ENCODE measurements around the gene GALE.
"Not testable (repeated sequence)": the region's sequence is repeated elsewhere in the genome, so short reads cannot be mapped to it uniquely, and the experiment has no call there.

GALE gene

DNA sequence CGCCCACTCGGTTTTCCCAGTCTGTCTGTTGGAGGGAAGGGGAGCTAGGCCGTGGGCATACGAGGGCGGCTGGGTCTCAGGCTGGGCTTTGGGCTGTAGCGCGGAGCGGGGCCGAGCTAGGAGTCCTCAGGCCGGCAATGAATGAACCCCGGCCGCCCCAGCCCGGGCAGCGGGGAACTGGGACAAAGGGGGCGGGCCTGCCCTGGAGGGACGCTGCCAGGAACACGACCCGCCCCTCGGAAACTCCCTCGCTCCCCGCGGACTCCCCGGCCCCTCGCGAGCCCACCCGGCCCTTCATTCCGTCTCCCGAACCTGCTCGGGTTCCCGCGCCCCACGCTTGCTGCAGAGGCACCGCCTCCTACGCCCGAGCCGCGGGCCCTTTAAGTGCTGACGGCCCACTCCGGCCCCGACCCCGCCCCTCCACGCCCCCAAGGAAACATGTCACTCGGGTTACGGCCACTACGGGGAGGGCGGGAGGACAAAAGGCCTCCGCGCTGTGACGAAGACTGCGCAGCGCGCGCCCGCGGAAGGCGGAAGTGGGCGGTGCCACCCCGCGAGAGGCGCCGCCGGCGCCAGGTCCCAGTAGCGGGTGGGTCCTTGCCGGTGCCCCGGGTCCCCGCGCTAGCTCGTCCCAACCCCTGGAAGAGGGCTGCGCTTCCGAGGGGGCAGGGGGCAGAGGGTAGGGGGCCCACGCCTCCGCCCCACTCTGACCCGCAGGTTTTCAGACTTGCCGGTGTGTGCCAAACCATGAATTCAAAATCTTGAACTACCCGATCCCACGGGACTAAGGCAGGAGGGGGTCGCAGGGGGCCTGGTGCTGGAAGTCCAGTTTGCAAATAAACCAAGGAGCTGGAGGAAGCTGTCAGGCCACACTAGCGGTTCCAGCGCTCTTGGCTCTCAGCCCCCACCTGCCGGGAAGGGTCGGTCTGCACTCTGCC, at the start of gene GALE:
GALE (minus strand) TSS at position 355 of the 938 bp plus-strand sequence. CDS start 1,747 bp downstream, outside the sequence.
- peak; percentile 92 for DNase-seq (ENCODE audit: low spot score)

DNA sequence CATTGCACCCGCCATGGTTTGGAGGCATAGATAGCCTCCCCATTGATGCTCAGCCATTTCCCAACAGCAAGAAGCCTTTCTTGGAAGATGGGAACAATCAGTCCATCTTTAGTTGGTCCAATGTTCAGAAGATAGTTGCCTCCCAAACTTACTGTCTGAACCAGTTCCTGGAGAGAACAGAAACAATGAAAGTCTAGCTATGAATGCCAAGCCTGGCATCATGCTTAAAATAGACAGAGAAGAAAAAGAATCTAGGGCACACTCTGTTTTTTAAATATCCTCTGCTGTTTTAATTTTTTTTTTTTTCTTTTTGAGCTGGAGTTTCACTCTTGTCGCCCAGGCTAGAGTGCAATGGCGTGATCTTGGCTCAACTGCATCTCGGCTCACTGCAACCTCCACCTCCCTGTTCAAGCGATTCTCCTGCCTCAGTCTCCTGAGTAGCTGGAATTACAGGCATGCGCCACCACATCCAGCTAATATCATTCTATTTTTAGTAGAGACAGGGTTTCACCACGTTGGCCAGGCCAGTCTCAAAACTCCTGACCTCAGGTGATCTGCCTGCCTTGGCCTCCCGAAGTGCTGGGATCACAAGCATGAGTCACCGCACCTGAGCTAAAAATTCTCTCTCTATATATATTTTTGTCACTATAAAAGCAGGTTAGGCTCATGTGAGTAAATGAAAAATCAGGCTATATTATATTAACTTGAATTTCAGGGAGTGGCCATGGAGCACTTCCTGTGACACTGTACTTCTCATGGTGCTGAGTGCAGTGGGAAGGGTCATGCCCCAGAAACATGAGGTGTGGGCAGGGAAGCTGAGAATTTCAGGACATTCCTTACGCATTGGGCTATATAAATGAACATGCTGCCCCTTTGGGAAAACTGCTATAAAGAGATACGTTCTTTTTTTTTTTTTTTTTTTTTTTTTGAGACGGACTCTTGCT, 48.4 kb upstream of the GALE start:
- DNase-seq (ENCODE audit: low spot score), result no peak

- DNase-seq (ENCODE audit: low spot score), result not testable (repeated sequence)
These were observed 47.0 kb upstream of the GALE start for GRCh38 chr1:23847482-23848095.

GRCh38 chr1:23845163-23845562, 44.6 kb upstream of the GALE start:
- DNase-seq (ENCODE audit: low spot score), result no peak

DNA sequence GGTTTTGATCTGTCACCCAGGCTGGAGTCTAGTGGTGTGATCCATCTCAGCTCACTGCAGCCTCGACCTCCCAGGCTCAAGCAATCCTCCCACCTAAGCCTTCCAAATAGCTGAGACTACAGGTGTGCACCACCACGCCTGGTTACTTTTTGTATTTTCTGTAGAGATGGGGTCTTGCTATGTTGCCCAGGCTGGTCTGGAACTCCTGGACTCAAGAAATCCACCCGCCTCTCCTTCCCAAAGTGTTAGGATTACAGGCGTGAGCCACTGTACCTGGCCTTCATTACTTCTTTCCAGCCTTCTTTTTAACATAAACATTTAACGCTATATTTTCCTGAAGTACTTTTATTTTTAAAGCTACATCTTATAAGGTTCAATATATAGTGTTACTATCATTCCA, 43.1 kb upstream of the GALE start:
- DNase-seq (ENCODE audit: low spot score), result no peak

DNA sequence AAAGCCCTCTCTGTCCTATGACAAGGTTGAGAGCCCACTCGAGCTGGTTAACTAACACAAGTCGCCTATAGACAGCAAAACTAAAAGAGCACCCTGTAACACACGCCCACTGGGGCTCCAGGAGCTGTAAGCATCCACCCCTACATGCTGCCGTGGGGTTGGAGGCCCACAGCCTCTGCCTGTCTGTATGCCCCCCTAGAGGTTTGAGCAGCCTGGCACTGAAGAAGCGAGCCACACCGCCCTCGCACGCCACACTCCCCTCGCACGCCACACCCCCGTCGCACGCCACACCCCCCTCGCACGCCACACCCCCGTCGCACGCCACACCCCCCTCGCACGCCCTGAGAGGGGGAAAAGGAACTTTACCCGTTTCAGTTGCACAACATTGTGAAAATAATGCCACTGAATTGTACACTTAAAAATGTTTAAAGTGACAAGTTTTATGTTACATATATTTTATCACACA, 37.9 kb upstream of the GALE start:
- DNase-seq (ENCODE audit: low spot score), result no peak

- DNase-seq (ENCODE audit: low spot score), result no peak
These were observed 37.4 kb upstream of the GALE start for GRCh38 chr1:23837908-23838307.

GRCh38 chr1:23836037-23836436, 35.5 kb upstream of the GALE start:
- DNase-seq (ENCODE audit: low spot score), result no peak

DNA sequence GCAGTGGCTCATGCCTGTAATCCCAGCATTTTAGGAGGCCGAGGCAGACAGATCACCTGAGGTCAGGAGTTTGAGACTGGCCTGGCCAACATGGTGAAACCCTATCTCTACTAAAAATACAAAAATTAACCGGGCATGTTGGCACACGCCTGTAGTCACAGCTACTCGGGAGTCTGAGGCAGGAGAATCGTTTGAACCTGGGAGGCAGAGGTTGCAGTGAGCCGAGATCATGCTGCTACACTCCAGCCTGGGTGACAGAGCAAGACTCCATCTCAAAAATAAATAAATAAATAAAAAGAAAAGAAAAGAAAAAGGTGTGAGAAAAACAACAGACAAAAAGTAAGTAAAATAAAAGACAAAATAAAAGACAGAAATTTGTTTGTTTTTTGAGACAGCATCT, 33.6 kb upstream of the GALE start:
- DNase-seq (ENCODE audit: low spot score), result not testable (repeated sequence)

DNA sequence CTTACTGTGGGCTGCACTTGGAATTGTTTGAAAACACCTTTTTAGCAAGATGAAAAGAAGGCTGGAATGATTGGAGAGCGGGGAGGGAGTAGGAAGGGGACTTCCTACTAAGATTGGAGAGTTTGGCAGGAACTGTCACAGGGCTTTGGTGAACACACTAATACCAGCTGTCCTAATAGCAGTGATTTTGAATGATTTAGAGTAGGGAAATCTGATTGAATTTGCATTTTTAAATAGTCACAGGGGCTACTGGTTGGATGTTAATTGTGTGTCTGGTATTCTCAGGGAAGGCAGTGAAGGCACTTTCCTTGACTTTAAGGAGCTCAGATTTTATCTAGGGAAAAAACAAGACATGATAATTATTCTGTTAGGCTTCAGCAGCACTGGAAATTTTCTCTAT, 27.2 kb upstream of the GALE start:
- no peak for DNase-seq (ENCODE audit: low spot score)

GRCh38 chr1:23826590-23826989, 26.0 kb upstream of the GALE start:
- DNase-seq (ENCODE audit: low spot score), result not testable (repeated sequence)

DNA sequence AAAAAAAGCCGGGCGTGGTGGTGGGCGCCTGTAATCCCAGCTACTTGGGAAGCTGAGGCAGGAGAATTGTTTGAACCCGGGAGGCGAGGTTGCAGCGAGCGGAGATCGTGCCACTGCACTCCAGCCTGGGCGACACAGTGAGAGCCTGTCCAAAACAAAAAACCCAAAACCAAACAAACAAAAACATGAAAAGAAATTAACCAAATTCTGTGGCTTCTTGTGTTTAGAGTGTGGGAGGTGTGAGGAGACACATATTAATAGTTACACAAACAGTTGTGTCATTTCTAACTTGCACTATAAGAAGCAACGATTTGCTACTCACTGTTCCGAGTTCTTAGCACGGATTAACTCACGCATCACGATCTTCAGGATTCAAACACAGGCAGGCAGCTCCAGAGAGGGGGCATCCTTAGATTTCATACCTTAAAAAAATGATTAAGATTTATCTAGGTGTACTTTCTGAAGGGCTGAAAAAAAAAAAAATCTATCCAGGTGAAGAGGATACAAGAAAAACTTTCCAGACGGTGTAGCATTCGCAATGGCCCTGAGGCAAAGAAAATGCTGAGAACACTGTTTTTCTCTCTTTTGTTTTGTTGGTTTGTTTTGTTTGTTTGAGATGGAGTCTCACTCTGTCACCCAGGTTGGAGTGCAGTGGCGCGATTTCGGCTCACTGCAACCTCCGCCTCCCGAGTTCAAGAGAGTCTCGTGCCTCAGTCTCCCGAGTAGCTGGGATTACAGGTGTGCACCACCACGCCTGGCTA, 25.4 kb upstream of the GALE start:
- no peak for DNase-seq (ENCODE audit: low spot score)

DNA sequence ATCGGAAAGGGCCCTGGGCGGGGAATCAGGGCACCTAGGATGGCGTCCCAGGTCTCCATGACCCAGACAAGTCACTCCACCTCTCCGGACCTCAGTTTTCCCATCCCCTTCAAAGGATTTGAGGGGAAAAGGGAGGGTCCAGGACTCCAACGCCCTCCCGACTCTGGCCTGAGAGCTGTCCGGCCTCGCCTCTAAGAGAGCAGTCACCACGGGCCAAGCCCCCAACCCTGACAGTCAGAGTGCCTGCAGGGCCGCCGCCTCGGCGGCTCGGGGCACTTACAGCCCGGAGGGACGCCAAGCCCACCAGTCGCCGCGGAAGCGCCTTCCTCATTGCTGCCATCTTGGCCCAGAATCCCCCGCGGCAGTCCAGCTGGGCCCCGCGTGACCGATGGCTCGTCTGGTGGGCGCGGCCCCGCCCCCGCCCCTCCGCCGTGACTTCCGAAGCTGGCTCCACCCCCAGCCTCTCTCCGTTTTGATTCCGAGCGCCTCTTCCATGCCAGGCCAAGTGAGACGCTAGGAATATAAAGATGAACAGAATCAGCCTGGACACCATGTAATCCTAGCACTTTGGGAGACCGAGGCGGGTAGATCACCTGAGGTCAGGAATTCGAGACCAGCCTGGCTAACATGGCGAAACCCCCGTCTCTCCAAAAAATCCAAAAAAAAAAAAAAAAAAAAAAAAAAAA, 24.7 kb upstream of the GALE start, which contains the start of gene HMGCL:
HMGCL (minus strand) TSS at position 354 of the 686 bp plus-strand sequence; CDS start at position 340, 14 bp downstream.
- peak; percentile 86 for DNase-seq (ENCODE audit: low spot score)

DNA sequence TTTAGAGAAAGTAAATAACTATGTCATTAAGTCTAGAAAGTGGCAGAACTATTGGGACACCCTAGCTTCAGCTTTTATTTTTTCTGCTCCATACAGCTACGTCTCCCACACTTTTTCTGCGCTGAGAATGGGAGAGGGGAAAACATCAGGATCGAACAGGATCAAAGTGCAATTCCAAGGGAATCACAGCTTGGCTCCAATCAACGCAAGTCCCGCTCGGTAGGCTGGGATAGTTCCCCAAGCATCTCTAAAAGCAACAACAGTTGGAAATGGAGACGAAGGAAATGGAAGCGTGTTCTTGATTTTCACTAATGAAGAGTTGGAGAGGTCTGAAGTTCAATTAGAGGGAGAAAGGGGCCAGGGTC, 24.1 kb upstream of the GALE start:
- no peak for DNase-seq (ENCODE audit: low spot score)

- no peak for DNase-seq (ENCODE audit: low spot score)
These were observed 23.2 kb upstream of the GALE start for GRCh38 chr1:23823767-23824166.

GRCh38 chr1:23817633-23818032, 17.1 kb upstream of the GALE start:
- no peak for DNase-seq (ENCODE audit: low spot score)

DNA sequence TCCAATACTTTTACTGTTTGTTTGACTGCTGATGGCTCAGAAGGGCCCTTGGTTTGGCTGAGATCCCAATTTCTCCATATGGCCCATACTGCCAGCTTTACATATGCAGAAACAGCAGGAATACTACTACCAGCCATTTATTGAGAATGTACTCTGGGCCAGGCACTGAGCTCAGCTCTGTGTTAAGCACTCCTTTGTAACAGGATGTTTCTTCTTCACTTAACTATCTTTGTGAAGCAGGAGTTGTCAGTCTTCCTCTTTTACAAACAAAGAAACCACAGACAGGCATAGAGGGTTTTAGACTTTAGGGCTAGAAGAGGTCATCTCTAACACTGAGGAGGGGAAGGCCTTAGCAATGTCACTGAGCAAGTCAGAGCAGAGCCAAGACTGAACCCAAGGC, 16.4 kb upstream of the GALE start:
- DNase-seq (ENCODE audit: low spot score), result no peak

DNA sequence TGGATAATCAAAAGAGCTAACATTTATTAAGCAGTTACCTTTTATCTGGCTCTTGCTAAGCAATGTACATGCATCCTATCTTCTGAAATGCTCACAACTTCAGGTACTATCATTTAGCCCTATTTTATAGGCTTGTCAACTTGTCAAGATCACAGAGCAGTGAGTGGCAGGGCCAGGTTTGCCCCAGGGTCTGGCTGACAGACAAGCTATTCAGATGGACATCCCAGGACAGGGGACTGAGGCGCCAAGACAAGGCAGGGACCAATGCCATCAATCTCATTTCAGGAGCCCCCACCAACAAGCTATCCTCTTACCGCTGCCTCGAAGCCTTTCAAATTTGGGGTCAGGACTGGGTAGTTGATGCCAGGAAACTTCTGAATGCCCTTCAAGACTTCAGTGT, 15.8 kb upstream of the GALE start:
- DNase-seq (ENCODE audit: low spot score), result no peak

DNA sequence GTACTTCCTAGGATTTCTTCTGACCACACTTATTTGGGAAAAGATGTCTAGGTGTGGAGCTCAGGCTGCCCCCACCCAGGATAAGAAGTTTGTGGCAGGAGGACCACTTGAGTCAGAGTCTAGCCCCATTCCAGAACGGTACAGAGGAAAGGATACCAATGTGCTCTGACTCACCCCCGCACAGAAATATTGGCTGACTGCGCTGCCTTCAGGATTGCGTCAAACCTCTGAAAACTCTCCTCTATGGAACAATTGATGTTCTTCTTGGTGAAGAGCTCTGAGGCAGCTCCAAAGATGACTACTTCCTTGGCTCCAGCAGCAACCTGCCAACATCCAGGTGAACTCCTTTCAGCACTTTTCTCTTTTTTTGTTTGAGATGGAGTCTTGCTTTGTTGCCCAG, 13.5 kb upstream of the GALE start:
- DNase-seq (ENCODE audit: low spot score), result no peak

DNA sequence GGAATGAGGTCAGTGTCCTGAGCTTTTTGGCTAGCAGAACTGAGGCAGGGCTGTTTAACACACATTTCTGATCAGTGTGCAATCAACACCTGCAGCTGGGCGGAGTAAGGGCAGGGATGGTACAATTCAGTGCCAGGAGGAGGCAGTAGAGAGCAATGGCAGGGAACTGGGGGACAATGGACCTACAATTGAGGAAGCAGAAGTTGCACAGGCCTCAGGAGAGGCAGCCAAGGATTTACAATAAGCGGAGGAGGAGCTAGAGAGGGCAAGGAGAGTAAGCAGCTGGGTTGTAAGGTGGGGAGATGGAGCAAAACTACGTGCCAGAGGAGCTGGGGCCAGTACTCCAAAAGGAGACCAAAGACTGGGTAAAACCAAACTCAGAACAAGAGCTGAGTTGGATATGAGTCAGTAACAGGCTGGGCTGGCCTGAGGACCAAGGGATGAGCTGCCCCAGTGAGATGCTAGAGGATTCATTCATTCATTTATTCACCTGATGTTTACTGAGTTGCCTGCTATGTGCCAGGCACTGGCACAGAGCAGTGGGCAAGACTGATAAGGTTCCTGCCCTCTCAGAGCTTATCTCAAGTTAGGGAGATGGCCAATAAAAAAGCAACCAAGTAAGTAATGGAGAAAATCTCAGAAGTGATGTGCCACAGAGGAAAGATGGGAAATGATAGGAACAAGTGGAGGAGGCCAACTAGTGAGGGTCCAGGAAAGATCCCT, 10.4 kb upstream of the GALE start:
- DNase-seq (ENCODE audit: low spot score), result peak; percentile 71
